ENCODE results near the gene UBE2Q1.

The UBE2Q1 gene

DNA sequence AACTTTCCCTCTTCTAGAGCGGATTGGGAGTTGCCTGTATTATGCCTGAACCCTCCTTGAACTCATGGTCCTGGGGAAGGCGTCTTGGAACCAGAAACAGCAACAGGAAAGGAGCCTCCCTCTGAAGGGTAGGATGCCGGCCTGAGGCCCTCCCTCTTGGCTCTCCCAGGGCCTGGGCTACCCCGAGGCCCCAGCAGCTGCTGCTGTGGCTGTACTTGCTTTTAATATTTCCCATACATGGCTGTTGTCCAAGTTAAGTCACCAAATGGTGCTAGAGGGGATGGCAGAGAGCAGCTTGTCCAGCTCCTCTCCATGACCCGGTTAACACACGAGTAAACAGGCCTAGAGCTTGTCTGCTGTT is 19.6 kb upstream of the UBE2Q1 start:
- no peak for FAIRE-seq
- no peak for DNase-seq (ENCODE audit: extremely low spot score, insufficient read length, low read depth)

DNA sequence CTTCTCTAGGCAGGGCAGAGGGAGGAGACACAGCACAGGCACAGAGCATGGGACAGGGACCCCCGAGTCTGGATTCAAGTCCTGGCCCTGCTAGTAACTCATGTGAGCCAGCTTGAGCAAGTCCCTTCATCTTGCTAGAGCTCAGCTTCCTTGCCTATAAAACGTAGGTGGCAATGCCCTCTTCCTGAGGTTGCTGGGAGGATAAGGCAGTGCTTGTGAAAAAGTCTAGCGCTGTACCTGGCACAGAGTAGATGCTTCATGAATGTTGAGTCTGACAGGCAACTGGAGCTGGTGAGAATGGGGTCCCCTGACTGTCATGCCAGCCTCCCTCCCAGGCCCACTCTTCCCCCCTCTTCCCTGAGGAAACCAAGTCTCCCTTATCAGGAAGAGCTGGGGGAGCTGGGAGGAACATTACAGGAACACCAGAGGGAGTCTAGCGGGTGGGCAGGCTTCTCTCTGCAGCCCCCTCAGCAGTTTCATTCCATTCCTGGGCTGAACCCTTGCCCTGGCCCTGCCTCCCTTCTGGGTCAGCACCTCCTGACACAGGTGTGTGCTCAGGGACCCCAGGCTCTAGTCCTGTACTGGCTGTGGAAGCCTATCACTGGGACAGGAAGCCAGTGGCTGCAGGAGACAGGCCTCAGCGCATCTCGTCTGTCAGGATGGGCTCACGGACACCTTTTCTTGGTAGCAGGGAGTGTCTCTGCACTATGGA is 19.0 kb upstream of the UBE2Q1 start:
- no peak for DNase-seq (ENCODE audit: extremely low spot score, insufficient read length, low read depth)
- FAIRE-seq = no peak

DNA sequence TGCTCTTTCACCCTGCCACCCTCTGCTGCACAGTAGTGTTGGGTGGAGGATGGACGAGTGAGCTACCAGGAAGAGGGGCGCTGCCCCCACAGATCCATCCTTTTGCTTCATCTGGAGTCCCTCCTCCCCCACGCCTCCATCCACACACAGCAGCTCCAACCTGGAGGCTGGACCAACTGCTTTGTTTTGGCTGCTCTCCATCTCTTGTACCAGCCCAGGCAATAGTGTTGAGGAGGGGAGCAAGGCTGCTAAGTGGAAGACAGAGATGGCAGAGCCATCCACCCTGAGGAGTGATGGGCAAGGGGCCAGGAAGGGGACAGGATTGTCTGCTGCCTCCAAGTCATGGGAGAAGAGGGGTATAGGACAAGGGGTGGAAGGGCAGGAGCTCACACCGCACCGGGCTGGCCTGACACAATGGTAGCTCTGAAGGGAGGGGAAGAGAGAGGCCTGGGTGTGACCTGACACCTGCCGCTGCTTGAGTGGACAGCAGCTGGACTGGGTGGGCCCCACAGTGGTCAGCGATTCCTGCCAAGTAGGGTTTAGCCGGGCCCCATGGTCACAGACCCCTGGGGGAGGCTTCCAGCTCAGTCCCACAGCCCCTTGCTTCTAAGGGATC is 17.6 kb upstream of the UBE2Q1 start:
- FAIRE-seq (no peak), DNase-seq (ENCODE audit: extremely low spot score, insufficient read length, low read depth) (no peak)

DNA sequence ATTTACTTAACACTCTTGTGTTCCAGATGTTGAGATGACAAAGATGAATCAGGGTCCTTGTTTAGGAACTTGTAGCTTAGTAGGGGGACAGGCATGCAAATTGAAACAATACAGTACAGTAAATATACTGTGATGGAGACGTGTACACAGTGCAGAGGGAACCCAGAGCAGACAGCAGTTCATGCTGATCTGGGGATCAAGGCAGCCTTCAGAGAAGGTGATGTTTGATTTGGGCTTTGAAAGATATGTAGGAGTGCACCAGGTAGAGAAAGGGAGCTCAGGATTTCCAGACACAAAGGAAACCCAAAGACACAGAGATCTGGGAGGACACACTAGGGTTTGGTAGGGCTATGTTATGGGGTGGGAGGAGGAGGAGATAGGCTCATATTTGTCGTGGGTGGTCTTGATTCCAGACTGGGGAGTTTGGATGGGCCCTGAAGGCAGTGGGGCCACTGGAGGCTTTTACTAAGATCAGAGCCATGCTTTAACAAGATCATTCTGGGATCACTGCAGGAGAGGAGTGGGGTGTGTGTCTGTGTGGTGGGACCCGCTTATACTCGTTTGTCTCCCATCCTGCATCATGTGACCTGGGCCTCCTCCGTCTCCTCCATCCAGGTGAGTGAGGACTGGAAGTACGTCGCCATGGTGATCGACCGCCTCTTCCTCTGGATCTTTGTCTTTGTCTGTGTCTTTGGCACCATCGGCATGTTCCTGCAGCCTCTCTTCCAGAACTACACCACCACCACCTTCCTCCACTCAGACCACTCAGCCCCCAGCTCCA is 16.9 kb upstream of the UBE2Q1 start:
- DNase-seq (ENCODE audit: extremely low spot score, insufficient read length, low read depth) = no peak
- no peak for FAIRE-seq

DNA sequence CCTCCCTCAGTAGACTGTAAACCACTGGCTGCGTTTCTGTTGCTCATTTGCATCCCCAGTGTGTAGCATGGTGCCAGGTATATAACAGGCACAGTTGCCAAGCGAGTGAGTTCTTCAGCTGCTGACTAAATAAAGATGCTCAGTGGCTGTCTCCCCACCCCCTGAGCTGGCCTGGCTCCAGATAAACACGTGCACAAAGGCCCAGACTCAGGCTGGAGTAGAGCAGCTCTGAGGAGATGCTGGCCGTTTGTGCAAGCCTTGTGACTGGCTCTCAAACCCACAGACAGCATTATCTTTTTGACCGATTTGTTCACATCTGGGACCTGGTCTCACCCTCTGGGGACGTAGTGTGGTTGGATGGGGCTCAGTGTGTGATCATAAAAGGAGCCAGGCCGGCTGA is 16.3 kb upstream of the UBE2Q1 start:
- FAIRE-seq = no peak
- DNase-seq (ENCODE audit: extremely low spot score, insufficient read length, low read depth) = no peak

DNA sequence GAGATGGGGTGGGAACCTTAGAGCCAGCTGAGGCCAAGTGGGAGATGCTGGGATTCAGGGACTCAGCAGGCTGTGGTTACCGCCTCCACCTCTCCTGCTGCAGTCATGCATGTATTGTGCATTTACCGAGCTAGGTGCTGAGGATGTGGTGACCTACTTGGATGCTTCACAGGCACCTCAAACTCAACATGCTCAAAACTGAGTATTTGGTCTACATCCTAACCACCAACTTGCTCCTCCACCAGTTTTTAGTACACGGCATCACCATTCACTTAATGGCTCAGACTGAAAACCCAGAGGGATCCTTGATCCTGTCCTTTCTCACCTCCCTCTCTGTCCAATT is 14.7 kb upstream of the UBE2Q1 start:
- DNase-seq (ENCODE audit: extremely low spot score, insufficient read length, low read depth) (no peak), FAIRE-seq (no peak)

DNA sequence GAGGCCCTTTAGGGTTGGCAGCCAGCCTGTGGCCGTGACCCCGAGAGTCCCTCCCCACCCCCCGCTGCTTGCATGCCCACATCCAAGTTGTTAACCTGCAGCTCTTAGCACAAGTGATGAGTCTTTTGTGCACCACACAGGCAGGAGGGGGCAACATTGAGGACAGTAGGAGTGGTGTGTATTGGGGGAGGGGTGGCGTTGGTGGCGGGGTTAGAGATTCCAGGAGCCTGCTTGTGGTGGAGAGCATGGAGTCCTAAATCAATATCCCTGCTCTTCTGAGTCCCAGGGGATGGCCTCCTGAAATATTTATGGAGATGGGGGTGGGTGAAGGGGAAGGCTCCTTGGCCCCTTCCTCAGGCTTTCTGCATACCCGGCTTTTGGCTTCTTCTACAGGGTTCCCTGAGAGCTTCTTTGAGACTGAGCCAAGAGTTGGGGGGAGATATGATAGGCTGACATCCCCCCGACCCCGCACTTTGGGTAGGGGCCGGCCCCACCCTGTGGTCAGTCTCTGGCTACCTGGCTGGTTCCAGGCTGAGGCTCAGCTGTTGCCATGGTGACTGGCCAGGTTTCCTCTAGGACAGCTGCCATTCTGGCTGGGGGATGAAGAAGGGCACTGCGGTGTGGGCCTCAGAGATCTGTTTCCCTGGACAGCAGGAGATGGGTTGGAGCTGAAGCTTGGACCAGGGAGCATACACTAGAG is 14.2 kb upstream of the UBE2Q1 start:
- DNase-seq (ENCODE audit: extremely low spot score, insufficient read length, low read depth) (no peak), FAIRE-seq (no peak)

DNA sequence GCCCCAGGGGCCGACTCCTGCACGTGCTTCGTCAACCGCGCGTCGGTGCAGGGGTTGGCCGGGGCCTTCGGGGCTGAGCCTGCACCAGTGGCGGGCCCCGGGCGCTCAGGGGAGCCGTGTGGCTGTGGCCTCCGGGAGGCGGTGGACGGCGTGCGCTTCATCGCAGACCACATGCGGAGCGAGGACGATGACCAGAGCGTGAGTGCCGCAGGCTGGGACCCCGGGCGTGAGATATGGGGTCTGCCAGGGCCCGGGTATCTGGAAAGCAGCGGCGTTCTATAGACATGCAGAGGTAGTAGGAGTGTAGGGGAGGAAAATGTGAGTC is 13.5 kb upstream of the UBE2Q1 start:
- DNase-seq (ENCODE audit: extremely low spot score, insufficient read length, low read depth) = no peak
- no peak for FAIRE-seq

DNA sequence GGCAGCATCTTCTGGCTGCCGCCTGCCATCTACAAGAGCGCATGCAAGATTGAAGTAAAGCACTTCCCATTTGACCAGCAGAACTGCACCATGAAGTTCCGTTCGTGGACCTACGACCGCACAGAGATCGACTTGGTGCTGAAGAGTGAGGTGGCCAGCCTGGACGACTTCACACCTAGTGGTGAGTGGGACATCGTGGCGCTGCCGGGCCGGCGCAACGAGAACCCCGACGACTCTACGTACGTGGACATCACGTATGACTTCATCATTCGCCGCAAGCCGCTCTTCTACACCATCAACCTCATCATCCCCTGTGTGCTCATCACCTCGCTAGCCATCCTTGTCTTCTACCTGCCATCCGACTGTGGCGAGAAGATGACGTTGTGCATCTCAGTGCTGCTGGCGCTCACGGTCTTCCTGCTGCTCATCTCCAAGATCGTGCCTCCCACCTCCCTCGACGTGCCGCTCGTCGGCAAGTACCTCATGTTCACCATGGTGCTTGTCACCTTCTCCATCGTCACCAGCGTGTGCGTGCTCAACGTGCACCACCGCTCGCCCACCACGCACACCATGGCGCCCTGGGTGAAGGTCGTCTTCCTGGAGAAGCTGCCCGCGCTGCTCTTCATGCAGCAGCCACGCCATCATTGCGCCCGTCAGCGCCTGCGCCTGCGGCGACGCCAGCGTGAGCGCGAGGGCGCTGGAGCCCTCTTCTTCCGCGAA is 12.9 kb upstream of the UBE2Q1 start:
- FAIRE-seq = no peak
- DNase-seq (ENCODE audit: extremely low spot score, insufficient read length, low read depth) = no peak

DNA sequence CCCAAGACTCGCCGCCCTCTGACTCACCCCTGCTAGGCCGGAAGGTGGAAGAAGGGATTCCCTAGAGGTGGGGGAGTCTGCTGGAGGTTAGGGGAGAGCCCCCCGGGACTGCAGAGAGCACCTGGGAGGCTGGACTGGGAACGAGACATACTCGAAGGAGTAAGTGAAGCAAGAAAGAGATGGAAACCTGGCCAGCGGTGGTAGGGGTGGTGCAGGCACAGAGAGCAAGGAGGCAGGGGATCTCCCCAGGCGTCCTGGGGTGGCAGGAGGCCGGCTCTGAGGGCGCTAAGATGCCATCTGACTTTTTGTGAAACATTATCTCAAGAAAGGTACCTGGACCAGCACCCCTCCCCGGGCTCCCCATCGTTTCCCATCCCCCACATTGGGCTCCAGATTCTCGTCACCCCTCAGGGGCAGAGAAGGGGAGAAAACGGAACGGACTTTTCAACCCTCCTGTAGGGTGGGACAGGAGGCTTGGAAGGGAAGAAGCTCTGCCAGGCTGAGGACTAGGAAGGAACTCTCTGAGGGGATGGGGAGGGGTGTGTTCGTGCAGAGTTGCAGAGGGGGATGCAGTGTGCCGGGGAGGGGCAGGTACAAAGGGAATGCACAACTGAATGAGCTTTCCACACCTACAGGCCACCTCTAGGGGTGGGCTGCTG is 9.8 kb upstream of the UBE2Q1 start:
- no peak for FAIRE-seq
- DNase-seq (ENCODE audit: extremely low spot score, insufficient read length, low read depth) = no peak

DNA sequence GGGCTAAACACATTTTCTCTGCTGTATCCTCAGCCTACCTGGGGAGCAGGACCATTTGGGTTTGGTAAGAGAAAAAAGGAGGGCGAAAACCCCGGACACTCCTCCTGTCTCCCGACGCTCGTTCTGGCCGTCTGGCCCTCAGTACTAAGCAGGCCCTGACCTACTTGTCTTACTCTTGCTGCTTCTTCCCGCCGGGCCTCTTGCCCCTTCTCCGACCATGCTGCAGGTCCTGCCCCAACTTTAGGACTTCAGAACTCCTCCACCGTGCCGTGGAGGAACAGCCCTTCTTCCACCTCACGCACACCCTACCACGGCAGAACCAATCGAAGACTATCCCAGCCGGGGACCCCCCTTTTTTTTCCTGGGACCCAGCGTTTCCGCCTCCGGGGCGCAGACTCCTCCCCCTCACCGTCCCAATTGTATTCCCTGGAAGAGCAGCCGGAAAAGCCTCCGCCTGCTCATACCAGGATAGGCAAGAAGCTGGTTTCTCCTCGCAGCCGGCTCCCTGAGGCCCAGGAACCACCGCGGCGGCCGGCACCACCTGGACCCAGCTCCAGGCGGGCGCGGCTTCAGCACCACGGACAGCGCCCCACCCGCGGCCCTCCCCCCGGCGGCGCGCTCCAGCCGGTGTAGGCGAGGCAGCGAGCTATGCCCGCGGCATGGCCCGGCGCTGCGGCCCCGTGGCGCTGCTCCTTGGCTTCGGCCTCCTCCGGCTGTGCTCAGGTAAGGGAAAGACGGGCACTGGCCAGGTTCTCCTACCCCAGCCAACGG is 9.1 kb upstream of the UBE2Q1 start, which contains the start of gene CHRNB2:
CHRNB2 (plus strand) TSS at position 393 of the 771 bp plus-strand sequence; CDS start at position 660, 267 bp downstream.
- no peak for FAIRE-seq
- peak; percentile 65 for DNase-seq (ENCODE audit: extremely low spot score, insufficient read length, low read depth)

DNA sequence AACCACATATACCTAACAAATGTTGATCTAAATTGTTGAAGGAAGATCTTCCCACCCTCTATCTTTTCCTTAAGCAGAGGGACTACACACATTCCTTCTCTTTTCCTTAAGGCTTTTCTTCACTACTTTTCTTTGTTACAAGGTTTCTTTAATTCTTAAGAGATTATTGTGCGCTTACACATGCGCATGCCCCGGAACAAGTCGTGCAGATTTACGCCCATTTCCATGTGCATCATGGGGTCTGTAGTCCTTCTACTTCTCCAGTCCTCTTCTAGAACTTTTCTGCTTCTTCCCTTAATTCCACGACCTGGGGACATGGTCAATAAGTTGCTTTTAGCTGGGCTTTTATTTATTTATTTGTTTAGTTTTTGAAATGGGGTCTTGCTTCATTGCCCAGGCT is 7.4 kb upstream of the UBE2Q1 start:
- no peak for DNase-seq (ENCODE audit: extremely low spot score, insufficient read length, low read depth)
- no peak for FAIRE-seq

DNA sequence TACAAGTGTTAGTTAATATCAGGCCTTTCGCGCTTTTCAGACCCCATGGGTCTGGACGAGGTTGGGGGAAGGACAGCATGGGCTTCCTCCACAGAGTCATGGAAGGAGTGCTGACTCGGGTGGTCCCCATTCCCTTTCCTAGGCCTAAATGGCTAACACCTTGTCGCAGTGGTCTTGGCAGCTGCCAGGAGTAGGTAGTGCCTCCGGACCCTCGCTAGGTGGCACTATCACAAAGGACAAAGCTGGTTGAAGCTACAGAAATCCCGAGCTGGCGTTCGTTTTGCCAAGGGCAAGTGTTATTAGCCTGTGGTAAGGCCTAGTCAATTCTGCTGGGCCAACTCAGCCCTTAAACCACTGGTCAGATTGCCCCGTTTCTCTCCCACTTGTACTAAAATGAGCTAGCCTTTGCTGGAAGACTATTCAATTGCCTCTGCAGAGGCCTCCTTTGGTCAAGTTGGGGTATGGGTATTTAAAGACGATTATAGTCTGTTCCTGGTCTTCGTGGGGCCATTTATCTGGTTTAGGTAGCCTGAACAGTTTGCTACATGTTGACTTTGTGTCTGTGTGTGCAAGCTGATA is 1.1 kb upstream of the UBE2Q1 start:
- DNase-seq (ENCODE audit: extremely low spot score, insufficient read length, low read depth) = peak; percentile 49
- FAIRE-seq = no peak

DNA sequence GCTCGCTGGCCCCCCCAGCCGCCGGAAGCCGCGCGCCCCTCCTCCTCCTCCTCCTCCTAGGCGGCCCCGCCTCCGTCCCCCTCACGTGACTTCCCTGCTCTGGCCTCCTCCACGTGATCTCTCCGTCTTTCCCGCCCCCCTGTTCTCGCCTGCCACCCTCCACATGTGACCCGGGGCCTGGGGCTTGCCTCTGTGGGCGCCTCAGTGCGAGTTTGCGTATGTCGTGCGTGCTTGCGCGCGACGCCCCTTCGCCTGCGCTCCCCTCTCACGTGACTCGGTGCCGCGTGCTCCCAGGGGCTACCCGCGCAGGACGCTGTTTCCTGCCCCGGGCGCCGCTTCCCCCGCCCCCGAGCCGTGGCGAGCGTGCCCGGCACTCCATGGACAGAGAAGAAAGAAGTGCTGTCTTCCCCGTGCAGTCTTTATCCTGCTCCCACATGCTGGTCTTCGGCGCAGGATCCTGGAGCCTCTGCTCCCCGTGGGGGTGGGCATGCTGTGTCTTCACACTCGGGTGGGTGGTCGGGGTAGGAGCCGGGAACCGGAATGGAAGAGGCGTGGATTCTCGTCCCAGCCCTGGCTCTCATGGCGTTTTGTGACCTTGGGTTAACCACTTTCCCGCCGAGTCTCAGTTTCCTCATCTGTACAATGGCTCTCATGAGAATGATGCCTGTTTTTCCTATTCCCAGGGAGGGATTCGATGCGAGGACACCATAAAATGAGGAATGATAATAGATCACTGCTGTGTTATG is 431 bp upstream of the UBE2Q1 start:
- DNase-seq (ENCODE audit: extremely low spot score, insufficient read length, low read depth) (peak; percentile 92), FAIRE-seq (peak; percentile 97)

DNA sequence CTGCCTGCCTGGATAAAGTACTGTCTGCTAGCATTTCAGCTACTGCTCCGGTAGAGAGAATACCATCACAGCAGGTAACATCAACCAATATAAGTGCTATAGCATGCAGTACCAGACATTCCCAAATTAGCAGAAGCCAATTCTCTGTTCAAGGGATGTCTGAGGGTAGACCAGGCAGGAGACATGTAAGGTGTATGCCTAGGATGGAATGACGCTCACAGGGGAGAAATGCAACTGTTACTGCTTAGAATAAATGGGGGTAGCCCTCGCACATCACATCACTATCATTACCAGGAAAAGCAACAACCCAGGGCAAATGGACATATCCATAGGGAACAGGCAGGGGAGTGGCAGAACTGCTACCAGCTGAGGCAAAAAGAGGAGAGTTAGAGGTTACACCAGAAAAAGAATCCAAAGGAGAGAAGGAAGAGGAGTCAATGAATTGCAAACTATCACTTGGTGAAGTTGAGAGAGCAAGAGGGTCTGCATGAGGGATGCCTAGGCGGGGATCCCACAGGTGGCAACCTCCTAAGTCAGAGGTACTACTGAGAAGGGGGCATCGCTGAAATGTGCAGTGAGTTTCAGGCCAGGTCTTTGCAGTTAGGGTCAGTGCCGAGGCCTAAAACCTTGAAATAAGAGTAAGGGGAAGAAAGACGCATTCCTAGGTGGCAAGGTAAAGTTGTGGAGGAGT is 1.1 kb downstream of the UBE2Q1 start:
- FAIRE-seq = no peak
- DNase-seq (ENCODE audit: extremely low spot score, insufficient read length, low read depth) = no peak

DNA sequence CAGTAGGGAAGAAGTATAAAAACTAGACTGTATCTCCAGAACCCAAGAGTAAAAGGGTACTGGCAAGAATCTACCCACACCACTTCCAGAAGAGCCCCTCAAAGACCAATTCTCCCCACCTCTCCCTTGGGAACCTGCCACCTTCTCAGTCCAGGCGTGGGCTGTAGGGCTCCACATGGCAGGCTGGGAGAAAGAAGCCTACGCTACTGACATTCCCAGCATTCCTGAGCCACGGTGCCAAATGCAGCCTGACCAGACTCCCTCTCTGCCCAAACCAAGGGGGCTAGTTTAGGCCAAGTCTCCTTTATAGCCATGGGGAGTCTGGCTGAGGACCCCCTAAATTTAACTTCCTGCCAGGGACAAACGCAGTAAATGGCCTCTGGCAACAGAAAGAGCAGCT is 2.0 kb downstream of the UBE2Q1 start:
- FAIRE-seq (no peak), DNase-seq (ENCODE audit: extremely low spot score, insufficient read length, low read depth) (no peak)

Measured in GM18507 (cell line).